ENCODE data around the gene CIDEB.
A peak's percentile ranks its signal among the peaks of the same experiment; 100 is the strongest.

The CIDEB gene

GRCh38 chr14:24290746-24291145 lies 17.0 kb downstream of the CIDEB start:
- no peak for DNase-seq (ENCODE audit: low spot score)

- DNase-seq (ENCODE audit: low spot score) = no peak
Measured at GRCh38 chr14:24289649-24290280, 18.0 kb downstream of the CIDEB start.

- DNase-seq (ENCODE audit: low spot score) = no peak
Measured at GRCh38 chr14:24286996-24287395, 20.8 kb downstream of the CIDEB start.

- DNase-seq (ENCODE audit: low spot score) = no peak
Measured at GRCh38 chr14:24285351-24285750, 22.4 kb downstream of the CIDEB start.

- no peak for DNase-seq (ENCODE audit: low spot score)
Measured at GRCh38 chr14:24284501-24285035, 23.2 kb downstream of the CIDEB start.

GRCh38 chr14:24283796-24284460 lies 23.8 kb downstream of the CIDEB start:
- DNase-seq (ENCODE audit: low spot score) = no peak

- no peak for DNase-seq (ENCODE audit: low spot score)
Measured at GRCh38 chr14:24282736-24283135, 25.0 kb downstream of the CIDEB start.

GRCh38 chr14:24281636-24282035 lies 26.1 kb downstream of the CIDEB start:
- DNase-seq (ENCODE audit: low spot score) = no peak

- DNase-seq (ENCODE audit: low spot score) = no peak
Measured at GRCh38 chr14:24280797-24281460, 26.8 kb downstream of the CIDEB start.

GRCh38 chr14:24279301-24280186 lies 28.2 kb downstream of the CIDEB start:
- DNase-seq (ENCODE audit: low spot score) = no peak

- DNase-seq (ENCODE audit: low spot score) = no peak
Measured at GRCh38 chr14:24278424-24278823, 29.4 kb downstream of the CIDEB start.

GRCh38 chr14:24277606-24278321 lies 30.0 kb downstream of the CIDEB start:
- DNase-seq (ENCODE audit: low spot score) = no peak

- no peak for DNase-seq (ENCODE audit: low spot score)
Measured at GRCh38 chr14:24277071-24277470, 30.7 kb downstream of the CIDEB start.

GRCh38 chr14:24274101-24274543 lies 33.7 kb downstream of the CIDEB start:
- no peak for DNase-seq (ENCODE audit: low spot score)

- no peak for DNase-seq (ENCODE audit: low spot score)
Measured at GRCh38 chr14:24273422-24273998, 34.3 kb downstream of the CIDEB start.

GRCh38 chr14:24272467-24272866 lies 35.3 kb downstream of the CIDEB start:
- DNase-seq (ENCODE audit: low spot score) = no peak

GRCh38 chr14:24271834-24272263 lies 35.9 kb downstream of the CIDEB start:
- DNase-seq (ENCODE audit: low spot score) = no peak

- DNase-seq (ENCODE audit: low spot score) = peak; percentile 88
Measured at GRCh38 chr14:24271134-24271833, 36.5 kb downstream of the CIDEB start, which contains the start of gene RABGGTA. Gene RABGGTA (minus strand): TSS chr14:24271597. CDS start chr14:24271115, 482 bp downstream.

- DNase-seq (ENCODE audit: low spot score) = peak; percentile 5
Measured at GRCh38 chr14:24270537-24271133, 37.1 kb downstream of the CIDEB start.

Data from cerebellar cortex (tissue), 1 donor.